ENCODE data around the gene ADPRM.
A peak's percentile ranks its signal among the peaks of the same experiment; 100 is the strongest.

Gene ADPRM

DNA sequence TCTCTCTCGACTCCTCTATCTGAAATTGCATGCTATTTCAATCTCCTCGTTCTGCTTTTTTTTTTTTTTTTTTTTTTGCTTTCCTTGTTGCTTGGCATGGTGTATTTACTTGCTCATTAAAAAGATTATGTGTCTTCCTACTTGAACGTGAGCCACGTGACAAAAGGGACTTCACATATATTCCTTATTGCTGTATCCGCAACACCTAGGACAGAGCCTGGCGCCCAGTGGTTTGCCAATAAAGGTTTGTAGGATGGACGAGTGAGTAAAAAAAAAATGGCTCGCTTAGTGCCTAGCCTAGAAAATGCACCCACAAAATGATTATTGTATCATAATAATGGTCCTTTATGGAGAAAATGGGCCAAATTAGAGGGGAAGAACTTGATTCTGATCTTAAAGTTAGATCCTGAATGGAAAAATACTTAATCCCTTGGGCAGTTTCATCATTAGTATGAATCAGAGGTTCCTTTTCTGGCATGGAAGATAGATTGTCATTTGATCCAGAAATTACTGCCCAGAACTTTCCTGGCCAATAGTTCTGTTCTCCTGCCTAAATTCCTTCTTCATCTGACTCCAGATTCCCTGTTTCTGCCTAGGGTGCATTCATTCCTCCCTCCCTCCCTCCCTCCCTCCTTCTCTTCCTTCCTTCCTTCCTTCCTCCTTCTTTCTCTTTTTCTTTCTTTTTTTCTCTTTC is 46.1 kb downstream of the ADPRM start:
- Mint-ChIP-seq H3K4me3 (no peak overlapping the region), H3K36me3 (no peaks in the 10 kb centered on the region), H3K9me3 (no peaks in the 10 kb centered on the region), H3K27ac (no peak overlapping the region), H3K4me1 (peaks cover 5% of the 10 kb centered on the region)
- ATAC-seq = no peak
- no peak for DNase-seq (ENCODE audit: low spot score in 2 of 2)

DNA sequence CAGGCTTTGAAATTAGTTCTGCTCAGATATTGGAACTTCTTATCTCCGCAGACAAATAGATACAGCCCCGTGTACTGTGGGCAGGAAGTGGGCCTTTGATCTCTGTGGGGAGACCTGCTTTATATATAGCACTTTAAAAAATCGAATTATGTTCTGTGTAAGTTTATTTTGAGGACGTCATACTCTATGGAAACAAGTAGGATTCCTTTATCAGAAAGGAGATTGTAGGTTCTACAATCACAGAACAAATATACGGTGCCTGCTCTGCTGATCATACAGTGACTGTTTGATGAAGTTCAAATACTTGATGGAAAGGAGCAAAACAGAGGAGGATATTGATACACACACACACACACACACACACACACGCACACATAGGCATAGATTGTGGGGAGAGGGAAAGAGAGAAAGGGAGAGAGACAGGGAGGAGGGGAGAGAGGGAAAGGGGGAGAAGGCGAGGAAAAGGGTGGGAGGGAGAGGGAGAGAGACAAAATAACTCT is 47.2 kb downstream of the ADPRM start:
- no peak for DNase-seq (ENCODE audit: low spot score in 2 of 2)
- H3K36me3 Mint-ChIP-seq = no peaks in the 10 kb centered on the region
- peaks cover 5% of the 10 kb centered on the region for H3K4me1 Mint-ChIP-seq
- ATAC-seq = no peak
- no peak overlapping the region for H3K27ac Mint-ChIP-seq
- H3K4me3 Mint-ChIP-seq = no peak overlapping the region
- H3K9me3 Mint-ChIP-seq = no peaks in the 10 kb centered on the region

DNA sequence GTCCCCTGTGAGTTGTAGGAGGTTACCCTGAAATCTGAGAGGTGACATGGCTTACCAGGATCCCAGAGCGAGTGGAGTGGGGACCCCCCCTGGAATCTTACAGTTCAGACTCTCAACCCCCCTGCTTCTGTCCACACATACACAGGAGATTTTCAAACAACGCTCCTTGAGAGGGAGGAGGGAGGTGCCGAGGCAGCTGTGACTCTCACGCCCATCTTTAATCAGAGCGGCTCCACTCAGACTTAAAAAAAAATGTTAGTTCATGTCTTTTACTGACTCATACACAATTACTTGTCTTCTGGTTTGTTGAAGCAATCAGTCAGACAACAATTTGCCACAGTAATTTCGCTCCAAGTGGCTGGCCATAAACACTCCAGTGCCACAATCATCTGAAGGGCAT is 47.8 kb downstream of the ADPRM start:
- Mint-ChIP-seq H3K27ac (no peak overlapping the region), H3K9me3 (no peaks in the 10 kb centered on the region), H3K36me3 (no peaks in the 10 kb centered on the region), H3K4me3 (no peak overlapping the region), H3K4me1 (peaks cover 5% of the 10 kb centered on the region)
- DNase-seq (ENCODE audit: low spot score in 2 of 2) (no peak), ATAC-seq (no peak)

DNA sequence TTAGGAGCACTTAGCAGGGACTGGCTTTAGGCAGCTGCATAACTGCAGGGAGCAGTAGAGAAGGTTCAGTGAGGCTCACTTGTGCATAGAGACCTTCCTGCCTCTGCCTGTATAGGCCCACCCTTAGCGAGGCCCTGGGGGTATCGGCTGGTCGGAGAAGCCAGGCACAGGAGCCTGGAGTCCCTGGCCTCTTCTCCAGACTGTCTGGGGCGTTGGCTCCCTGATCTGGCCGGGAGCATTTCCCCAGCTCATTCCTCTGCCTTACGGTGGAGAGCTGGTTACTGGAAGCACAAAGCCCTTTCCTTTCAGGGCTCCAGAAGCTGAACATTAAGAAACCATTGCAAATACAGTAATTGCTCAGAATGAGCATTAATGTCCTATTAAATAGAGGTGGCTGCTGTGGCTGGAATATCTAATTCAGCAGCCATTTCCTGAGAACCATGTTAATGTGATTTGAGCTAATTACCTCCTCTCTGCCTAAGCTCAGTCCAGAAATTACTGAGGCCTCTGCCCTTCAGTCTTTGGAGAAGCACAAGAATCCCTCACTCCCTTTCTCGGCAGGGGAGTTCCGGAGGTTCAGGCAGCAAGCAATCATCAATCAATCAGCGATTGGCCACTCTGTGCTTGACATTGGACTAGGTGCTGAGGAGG is 51.3 kb downstream of the ADPRM start:
- Mint-ChIP-seq H3K4me1 (peaks cover 5% of the 10 kb centered on the region), H3K36me3 (no peaks in the 10 kb centered on the region), H3K27ac (no peak overlapping the region), H3K4me3 (no peak overlapping the region), H3K9me3 (no peaks in the 10 kb centered on the region)
- DNase-seq (ENCODE audit: low spot score in 2 of 2) (no peak), ATAC-seq (no peak)

DNA sequence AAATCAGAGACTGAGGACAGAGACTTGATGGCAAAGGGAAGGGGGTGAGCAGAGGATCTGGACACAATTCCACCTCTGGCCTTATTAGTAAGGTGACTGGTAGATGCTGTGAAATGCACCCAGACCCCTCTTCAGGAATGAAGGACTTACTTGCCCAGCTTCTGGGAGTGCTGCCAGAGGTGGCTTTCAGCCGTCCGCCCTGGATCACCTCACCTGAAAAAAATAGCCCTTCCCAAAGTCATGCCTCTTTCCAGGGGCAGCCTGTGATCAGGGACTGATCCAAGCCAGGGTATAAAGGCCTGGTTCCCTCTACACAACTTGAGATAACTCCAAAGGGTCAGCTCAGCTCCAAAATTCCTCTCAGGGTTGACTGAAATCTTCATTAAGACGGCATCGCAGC is 52.8 kb downstream of the ADPRM start:
- H3K27ac Mint-ChIP-seq = no peak overlapping the region
- no peak overlapping the region for H3K4me3 Mint-ChIP-seq
- H3K36me3 Mint-ChIP-seq = no peaks in the 10 kb centered on the region
- DNase-seq (ENCODE audit: low spot score in 2 of 2) (no peak), ATAC-seq (no peak)
- H3K9me3 Mint-ChIP-seq = no peaks in the 10 kb centered on the region
- no peaks in the 10 kb centered on the region for H3K4me1 Mint-ChIP-seq

DNA sequence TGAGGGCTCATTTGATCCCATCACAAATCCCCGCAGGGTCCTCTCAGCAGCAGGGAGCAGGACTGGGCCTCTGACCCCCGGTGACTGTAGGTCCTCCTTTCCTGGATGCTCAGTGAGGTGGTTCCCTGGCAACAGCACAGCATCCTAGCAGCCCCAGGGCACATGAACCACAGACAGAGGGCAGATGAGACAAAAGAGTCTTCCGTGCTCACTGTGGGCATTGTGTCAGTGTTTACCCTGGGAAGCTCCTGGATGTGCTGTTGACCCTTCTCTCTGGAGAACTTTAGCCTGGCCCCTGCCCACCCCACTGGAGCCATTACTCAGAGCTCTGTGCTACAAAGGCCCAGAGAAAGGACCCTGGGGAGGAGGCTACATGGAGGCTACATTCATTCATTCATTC is 54.2 kb downstream of the ADPRM start:
- H3K9me3 Mint-ChIP-seq = no peaks in the 10 kb centered on the region
- DNase-seq (ENCODE audit: low spot score in 2 of 2) (no peak), ATAC-seq (no peak)
- H3K4me3 Mint-ChIP-seq = no peak overlapping the region
- no peak overlapping the region for H3K27ac Mint-ChIP-seq
- H3K36me3 Mint-ChIP-seq = no peaks in the 10 kb centered on the region
- H3K4me1 Mint-ChIP-seq = no peaks in the 10 kb centered on the region

DNA sequence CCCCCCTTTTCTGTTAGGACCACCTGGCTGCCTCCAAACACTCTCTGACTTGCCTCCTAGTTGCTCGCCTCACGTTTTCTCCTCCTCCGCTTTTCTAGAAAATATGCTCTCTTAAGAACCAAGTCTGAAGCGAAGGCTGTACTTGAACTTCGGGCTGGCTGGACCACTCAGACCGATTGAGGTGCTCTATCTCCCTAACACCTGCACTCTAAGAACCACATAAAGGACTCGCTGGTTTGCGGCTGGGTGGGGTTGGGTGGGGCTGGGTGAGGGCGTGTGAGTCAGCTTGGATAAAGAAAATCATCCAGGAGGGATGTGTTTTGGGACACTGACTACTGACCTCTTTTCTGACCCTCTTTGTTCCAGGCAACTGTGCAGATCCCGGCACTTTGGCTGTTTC is 55.3 kb downstream of the ADPRM start:
- Mint-ChIP-seq H3K27ac (no peak overlapping the region), H3K9me3 (no peaks in the 10 kb centered on the region), H3K4me1 (no peaks in the 10 kb centered on the region), H3K4me3 (no peak overlapping the region), H3K36me3 (no peaks in the 10 kb centered on the region)
- DNase-seq (ENCODE audit: low spot score in 2 of 2) (no peak), ATAC-seq (no peak)

DNA sequence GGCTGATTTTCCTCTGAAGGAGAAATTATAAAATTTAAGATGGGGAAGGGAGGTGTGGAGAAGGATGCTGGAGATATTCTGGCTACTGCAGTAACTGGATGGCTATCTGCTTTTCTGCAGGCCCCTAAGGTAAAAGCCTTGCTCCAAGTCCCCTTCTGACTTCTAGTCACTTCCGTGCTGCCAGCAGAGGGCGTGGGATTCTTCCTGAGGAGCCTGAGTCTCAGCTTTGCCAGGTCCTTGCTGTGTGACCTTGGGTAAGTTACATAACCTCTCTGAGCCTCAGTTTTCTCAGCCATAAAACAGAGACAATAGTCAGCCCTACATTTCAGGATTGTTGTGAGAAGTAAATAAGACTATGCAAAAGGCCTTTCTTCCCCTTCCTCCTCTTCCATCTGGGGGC is 56.7 kb downstream of the ADPRM start:
- Mint-ChIP-seq H3K27ac (no peak overlapping the region), H3K36me3 (no peaks in the 10 kb centered on the region), H3K4me3 (no peak overlapping the region), H3K4me1 (no peaks in the 10 kb centered on the region), H3K9me3 (no peaks in the 10 kb centered on the region)
- no peak for DNase-seq (ENCODE audit: low spot score in 2 of 2)
- no peak for ATAC-seq

DNA sequence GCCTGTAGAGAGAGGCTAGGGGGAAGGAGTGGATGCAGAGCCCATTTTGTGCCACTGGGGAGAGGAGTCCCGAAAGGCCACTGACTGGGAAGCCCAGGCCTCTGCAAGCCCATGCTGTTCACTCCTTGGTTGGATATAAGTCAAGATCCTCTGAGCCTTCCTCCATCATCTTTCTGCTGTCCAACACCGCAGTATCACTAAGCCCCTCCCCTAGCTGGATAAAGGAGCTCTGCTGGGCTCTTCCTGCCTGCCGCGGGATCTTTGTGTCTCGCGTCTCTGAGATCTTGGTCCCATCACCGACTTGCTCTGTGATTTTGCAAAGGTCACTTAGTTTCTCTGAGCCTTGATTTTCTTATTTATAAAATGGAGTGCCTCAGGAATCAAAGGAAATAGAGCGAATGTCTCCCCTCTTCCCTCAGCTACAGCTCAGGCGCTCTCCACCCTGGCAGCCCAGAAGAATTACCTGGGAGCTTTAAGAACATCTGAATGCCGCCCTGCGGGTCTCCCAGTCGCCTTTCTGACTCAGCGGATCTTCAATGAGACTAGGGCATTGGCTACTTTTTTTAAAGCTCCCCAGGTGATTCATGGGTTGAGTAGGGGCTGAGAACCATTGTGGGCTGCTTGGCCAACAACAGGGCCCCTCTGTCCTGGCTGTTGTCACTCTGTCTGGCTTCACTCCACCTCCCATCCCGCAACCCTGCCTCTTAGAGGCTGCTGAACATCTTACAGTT is 57.6 kb downstream of the ADPRM start:
- Mint-ChIP-seq H3K4me3 (no peak overlapping the region), H3K27ac (no peak overlapping the region), H3K36me3 (no peaks in the 10 kb centered on the region), H3K4me1 (no peaks in the 10 kb centered on the region), H3K9me3 (no peaks in the 10 kb centered on the region)
- DNase-seq (ENCODE audit: low spot score in 2 of 2) (no peak), ATAC-seq (no peak)

DNA sequence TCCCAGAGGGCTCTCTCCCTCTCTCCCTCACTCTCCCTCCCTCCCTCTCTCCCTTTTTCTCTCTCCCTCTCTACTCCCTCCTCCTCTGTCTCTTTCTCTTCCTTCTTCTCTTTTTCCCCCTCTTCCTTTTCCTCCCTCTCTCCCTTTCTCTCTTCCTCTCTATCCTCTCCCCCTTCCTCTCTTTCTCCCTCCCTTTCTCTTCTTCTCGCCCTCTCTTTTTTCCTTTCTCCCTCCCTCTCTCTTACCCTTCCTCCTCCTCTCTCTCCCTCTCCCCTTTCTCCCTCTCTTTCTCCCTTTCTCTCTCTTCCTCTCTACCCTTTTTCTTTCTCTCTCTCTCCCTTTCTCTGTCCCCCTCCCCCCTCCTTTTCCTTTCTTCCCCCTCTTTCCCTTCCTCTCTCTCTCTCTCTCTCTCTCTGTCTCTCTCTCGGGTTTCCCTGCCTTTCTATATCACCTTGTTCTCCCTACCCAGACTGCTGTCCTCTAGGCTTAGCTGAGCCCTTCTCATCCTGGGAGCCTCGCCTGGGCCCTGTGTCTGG is 58.3 kb downstream of the ADPRM start:
- ATAC-seq = no peak
- Mint-ChIP-seq H3K4me1 (no peaks in the 10 kb centered on the region), H3K4me3 (no peak overlapping the region), H3K9me3 (no peaks in the 10 kb centered on the region), H3K27ac (no peak overlapping the region), H3K36me3 (no peaks in the 10 kb centered on the region)
- DNase-seq (ENCODE audit: low spot score in 2 of 2) = no peak

DNA sequence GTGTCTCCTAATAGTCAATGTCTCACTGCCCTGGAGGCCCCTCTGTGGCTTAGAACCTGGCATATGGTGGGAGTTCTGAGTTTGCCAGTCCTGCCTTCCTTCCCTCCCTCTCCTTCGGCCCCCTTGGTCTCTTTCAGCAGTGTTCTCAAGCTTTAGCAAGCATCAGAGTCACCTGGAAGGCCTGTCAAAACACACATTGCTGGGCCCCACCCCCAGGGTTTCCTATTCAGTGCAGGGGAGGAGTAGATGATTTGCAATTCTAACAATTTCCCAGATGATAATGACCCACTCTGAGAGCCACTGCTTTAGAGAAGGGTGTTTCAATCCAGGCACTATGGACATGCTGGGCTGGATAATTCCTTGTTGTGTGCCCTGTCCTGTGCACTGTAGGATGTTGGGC is 58.8 kb downstream of the ADPRM start:
- DNase-seq (ENCODE audit: low spot score in 2 of 2) (no peak), ATAC-seq (no peak)
- no peaks in the 10 kb centered on the region for H3K9me3 Mint-ChIP-seq
- H3K4me1 Mint-ChIP-seq = no peaks in the 10 kb centered on the region
- no peaks in the 10 kb centered on the region for H3K36me3 Mint-ChIP-seq
- H3K4me3 Mint-ChIP-seq = no peak overlapping the region
- H3K27ac Mint-ChIP-seq = no peak overlapping the region

DNA sequence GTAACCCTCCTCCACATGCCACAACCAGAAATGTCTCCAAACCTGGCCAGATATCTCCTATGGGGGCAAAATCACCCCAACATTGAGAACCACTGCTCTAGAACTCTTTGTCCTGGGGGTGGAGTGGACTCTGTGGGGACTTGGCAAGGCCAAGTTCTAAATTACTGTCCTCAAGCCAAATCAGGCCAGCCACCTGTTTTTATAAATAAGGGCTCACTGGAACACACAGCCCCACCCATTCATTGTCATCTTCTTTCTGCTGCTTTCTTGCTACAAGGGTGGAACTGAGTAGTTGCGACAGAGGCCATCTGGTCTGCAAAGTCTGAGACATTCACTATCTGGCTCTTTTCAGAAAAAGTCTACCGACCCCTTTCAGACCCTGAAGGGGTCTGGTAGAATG is 59.2 kb downstream of the ADPRM start:
- Mint-ChIP-seq H3K4me1 (no peaks in the 10 kb centered on the region), H3K27ac (no peak overlapping the region)
- DNase-seq (ENCODE audit: low spot score in 2 of 2) = no peak

DNA sequence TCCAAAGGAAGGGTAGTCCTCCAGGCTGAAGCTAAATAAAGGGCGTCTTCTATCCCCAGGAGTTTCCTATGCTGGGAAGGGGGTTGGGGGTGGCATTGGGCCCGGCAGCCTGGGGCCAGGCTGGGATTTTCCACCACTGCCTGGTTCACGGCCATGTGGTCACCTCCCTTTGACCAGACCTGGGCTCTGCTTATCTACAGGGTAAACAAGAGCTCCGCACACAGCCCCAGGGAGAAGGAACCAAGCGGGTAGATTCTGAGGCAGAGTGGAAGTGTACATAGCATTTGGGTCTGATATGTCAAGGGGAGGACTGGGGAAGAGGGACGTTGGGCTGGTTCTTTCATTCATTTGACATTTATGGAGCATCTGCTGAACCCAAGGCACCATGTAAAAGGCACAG is 59.7 kb downstream of the ADPRM start:
- H3K36me3 Mint-ChIP-seq = no peaks in the 10 kb centered on the region
- H3K27ac Mint-ChIP-seq = no peak overlapping the region
- no peak overlapping the region for H3K4me3 Mint-ChIP-seq
- no peaks in the 10 kb centered on the region for H3K9me3 Mint-ChIP-seq
- ATAC-seq (no peak), DNase-seq (ENCODE audit: low spot score in 2 of 2) (no peak)
- no peaks in the 10 kb centered on the region for H3K4me1 Mint-ChIP-seq

More for the DNA sequence above, 59.2 kb downstream of the ADPRM start:
- Mint-ChIP-seq H3K36me3 (no peaks in the 10 kb centered on the region), H3K9me3 (no peaks in the 10 kb centered on the region), H3K4me3 (no peak overlapping the region)
- no peak for ATAC-seq

DNA sequence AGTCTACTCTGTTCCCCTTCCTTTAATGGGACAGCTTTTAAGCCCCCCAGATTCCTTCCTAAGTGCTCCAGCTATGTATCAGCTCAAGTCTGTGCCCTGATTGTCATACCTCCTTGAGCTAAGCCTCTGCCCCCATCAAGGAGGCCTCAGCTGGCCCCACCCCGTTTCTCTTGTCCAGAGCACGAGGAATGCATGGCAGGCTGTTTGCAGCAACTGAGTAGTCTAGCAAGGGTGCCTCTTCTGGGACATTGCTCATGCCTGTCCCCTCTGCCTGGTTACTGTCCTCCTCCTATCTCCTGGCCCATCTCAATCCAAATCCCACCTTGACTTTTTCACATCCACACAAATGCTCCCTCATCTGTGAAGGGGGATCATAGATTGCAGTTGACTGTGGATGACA is 60.3 kb downstream of the ADPRM start:
- peak; percentile 8 for ATAC-seq
- Mint-ChIP-seq H3K27ac (no peak overlapping the region), H3K36me3 (no peaks in the 10 kb centered on the region), H3K9me3 (no peaks in the 10 kb centered on the region), H3K4me1 (no peaks in the 10 kb centered on the region), H3K4me3 (no peak overlapping the region)
- no peak for DNase-seq (ENCODE audit: low spot score in 2 of 2)

DNA sequence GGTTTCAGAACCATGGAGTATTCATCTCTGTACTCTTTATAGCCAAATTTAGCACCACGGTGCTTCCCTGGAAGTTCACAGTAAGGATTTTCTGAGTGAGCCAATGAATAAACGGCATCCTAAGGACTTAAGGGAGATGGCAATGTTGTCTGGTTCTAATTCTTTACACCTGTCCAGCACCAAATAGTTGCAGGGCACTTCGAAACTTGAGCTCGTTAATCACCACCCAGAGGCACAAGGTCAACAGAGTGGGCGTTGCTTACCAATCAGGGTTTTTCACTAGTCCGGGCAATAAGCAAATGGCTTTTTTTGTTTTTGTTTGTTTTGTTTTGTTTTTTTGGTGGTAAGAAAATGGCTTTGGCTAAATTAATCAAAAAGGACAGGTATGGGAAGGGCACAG is 60.7 kb downstream of the ADPRM start:
- Mint-ChIP-seq H3K36me3 (no peaks in the 10 kb centered on the region), H3K27ac (no peak overlapping the region), H3K4me3 (no peak overlapping the region), H3K4me1 (no peaks in the 10 kb centered on the region), H3K9me3 (no peaks in the 10 kb centered on the region)
- no peak for ATAC-seq
- DNase-seq (ENCODE audit: low spot score in 2 of 2) = no peak
